DMS153 (cell line): ENCODE results near the gene CFAP97D2.
"Not testable (repeated sequence)": the region's sequence is repeated elsewhere in the genome, so short reads cannot be mapped to it uniquely, and the experiment has no call there.

ENCODE experiments used
- DNase-seq: peaks from one replicate; lab custom pipeline; 2025; lab: John Stamatoyannopoulos, UW

Gene CFAP97D2

GRCh38 chr13:114143806-114144605, 35.1 kb upstream of the CFAP97D2 start:
- no peak for DNase-seq

GRCh38 chr13:114144606-114145244, 34.3 kb upstream of the CFAP97D2 start:
- no peak for DNase-seq

GRCh38 chr13:114145256-114145655, 33.8 kb upstream of the CFAP97D2 start:
- no peak for DNase-seq

GRCh38 chr13:114145722-114146121, 33.3 kb upstream of the CFAP97D2 start:
- DNase-seq: no peak

- DNase-seq: no peak
Measured at GRCh38 chr13:114146173-114146572, 32.9 kb upstream of the CFAP97D2 start.

- no peak for DNase-seq
Measured at GRCh38 chr13:114146629-114147028, 32.4 kb upstream of the CFAP97D2 start.

- DNase-seq: no peak
Measured at GRCh38 chr13:114147803-114148520, 31.1 kb upstream of the CFAP97D2 start.

GRCh38 chr13:114148521-114148855, 30.6 kb upstream of the CFAP97D2 start:
- DNase-seq: peak; percentile 20

GRCh38 chr13:114148886-114149285, 30.2 kb upstream of the CFAP97D2 start:
- DNase-seq: not testable (repeated sequence)

- DNase-seq: peak; percentile 86
Measured at GRCh38 chr13:114149774-114150740, 29.0 kb upstream of the CFAP97D2 start.

- DNase-seq: no peak
Measured at GRCh38 chr13:114151031-114151430, 28.0 kb upstream of the CFAP97D2 start.

- peak; percentile 75 for DNase-seq
Measured at GRCh38 chr13:114151565-114152284, 27.3 kb upstream of the CFAP97D2 start.

GRCh38 chr13:114152285-114152645, 26.8 kb upstream of the CFAP97D2 start:
- DNase-seq: no peak

GRCh38 chr13:114152831-114153371, 26.2 kb upstream of the CFAP97D2 start:
- no peak for DNase-seq

- DNase-seq: no peak
Measured at GRCh38 chr13:114153485-114154080, 25.5 kb upstream of the CFAP97D2 start.

GRCh38 chr13:114154476-114154875, 24.6 kb upstream of the CFAP97D2 start:
- no peak for DNase-seq

GRCh38 chr13:114155320-114155719, 23.7 kb upstream of the CFAP97D2 start:
- DNase-seq: no peak

GRCh38 chr13:114155926-114156883, 22.9 kb upstream of the CFAP97D2 start:
- no peak for DNase-seq

GRCh38 chr13:114157869-114158495, 21.1 kb upstream of the CFAP97D2 start:
- DNase-seq: no peak
